ENCODE data around the gene MEF2A.

The MEF2A gene

DNA sequence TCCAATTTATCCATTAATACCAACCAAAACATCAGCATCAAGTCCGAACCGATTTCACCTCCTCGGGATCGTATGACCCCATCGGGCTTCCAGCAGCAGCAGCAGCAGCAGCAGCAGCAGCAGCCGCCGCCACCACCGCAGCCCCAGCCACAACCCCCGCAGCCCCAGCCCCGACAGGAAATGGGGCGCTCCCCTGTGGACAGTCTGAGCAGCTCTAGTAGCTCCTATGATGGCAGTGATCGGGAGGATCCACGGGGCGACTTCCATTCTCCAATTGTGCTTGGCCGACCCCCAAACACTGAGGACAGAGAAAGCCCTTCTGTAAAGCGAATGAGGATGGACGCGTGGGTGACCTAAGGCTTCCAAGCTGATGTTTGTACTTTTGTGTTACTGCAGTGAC lies 146.6 kb downstream of the MEF2A start:
- no peak overlapping the region for H3K4me3 ChIP-seq (ENCODE audit: low read depth, low read length)
- TF ChIP-seq, protein P1, sequence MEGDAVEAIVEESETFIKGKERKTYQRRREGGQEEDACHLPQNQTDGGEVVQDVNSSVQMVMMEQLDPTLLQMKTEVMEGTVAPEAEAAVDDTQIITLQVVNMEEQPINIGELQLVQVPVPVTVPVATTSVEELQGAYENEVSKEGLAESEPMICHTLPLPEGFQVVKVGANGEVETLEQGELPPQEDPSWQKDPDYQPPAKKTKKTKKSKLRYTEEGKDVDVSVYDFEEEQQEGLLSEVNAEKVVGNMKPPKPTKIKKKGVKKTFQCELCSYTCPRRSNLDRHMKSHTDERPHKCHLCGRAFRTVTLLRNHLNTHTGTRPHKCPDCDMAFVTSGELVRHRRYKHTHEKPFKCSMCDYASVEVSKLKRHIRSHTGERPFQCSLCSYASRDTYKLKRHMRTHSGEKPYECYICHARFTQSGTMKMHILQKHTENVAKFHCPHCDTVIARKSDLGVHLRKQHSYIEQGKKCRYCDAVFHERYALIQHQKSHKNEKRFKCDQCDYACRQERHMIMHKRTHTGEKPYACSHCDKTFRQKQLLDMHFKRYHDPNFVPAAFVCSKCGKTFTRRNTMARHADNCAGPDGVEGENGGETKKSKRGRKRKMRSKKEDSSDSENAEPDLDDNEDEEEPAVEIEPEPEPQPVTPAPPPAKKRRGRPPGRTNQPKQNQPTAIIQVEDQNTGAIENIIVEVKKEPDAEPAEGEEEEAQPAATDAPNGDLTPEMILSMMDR (IDR thresholded peaks at IDR 0.05; ENCODE audit: control insufficient read depth, extremely low read depth, insufficient read depth) = no peak
- no peak for DNase-seq (ENCODE audit: low read depth)

DNA sequence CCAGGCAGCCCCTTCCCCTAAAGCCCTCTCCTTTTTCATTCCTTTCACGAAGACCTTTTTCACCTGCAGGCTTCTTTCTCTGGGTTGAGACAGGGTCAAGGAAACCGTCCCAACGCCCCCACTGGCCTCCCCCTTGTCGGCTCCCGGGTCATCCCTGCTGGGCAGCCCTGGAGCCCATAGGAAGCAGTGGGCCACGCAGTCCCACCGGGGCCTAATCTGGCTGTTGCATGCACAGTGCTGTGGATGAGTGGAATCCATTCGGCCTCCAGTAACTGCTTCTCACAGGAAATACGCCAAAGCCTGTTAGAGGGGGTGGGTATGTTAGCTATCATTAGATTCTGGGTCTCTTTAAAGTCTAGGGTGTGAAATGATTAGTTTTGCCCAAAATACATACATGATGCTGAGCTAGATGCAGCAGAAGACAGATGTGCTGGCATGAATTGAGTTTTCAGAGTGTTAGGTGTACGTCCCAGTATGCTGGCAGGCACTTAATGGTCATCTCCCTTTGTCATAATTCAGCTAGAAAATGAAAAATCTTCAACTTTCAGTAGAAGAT lies 150.8 kb downstream of the MEF2A start:
- TF ChIP-seq, protein P1 (IDR thresholded peaks at IDR 0.05; ENCODE audit: control insufficient read depth, extremely low read depth, insufficient read depth) = no peak
- DNase-seq (ENCODE audit: low read depth) = no peak
- H3K4me3 ChIP-seq (ENCODE audit: low read depth, low read length) = no peak overlapping the region

DNA sequence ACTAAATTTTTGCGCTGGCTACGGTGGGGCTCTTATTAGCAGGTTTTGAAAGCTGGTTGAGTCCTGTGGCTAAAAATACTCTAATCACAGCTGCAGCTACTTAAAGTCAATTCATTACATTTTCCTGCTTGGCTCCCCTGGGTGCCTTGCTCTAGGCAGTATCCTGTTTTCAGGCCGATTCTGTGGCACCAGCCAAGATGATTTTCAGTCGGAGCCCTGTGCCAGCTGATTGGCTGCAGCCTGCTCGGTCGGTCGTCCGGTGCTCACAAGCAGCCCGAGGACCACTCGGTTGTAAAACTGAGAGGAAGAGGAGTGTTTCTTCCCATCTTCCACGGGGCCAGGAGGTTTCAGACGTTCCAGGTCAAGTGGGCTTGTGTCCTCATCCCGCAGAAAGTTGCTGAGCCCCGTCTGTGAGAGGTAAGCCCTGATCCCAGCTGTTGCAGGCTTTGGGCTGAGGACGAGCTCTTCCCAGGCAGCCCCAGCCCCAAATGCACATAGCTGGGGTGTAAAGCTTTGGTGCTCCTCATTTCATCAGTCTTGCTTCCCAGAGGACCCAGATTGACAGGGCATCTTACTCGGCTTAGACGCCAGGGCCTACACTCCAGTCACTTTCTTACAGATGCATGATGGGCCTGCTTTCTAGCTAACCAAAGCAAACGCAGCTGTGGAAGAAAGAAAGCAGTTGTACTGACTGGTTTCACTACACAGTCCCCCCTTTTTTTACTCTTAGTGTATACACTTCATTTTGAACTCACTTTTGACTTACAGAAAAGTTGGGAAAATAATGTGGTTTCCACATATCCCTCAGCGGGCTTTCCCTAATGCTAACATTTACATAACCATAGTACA lies 151.6 kb downstream of the MEF2A start:
- H3K4me3 ChIP-seq (ENCODE audit: low read depth, low read length) = no peak overlapping the region
- DNase-seq (ENCODE audit: low read depth) = no peak
- TF ChIP-seq, protein P1 (IDR thresholded peaks at IDR 0.05; ENCODE audit: control insufficient read depth, extremely low read depth, insufficient read depth) = no peak

DNA sequence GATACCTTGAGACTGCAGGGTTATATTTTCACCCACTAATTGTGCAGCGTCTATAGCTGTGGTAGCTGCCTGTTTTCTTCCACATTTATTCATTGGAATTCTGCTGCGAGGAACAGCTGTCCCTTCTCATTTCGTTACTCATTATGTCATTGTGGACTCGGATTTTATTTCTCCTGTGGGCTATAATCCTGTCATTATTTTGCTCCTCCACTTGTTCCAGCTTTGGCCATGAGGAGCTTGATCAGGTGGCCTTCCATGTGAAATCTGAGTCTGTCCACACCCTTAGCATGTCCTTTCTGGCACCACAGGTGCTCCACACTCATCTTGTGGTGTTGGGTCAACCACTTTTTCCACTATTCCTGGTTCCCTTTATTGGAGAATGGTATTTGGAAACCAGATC lies 152.6 kb downstream of the MEF2A start:
- H3K4me3 ChIP-seq (ENCODE audit: low read depth, low read length) = no peak overlapping the region
- TF ChIP-seq, protein P1 (IDR thresholded peaks at IDR 0.05; ENCODE audit: control insufficient read depth, extremely low read depth, insufficient read depth) = no peak
- no peak for DNase-seq (ENCODE audit: low read depth)

GRCh38 chr15:99719096-99719541 lies 153.3 kb downstream of the MEF2A start:
- TF ChIP-seq, protein P1 (IDR thresholded peaks at IDR 0.05; ENCODE audit: control insufficient read depth, extremely low read depth, insufficient read depth) = no peak
- no peak overlapping the region for H3K4me3 ChIP-seq (ENCODE audit: low read depth, low read length)
- no peak for DNase-seq (ENCODE audit: low read depth)

DNA sequence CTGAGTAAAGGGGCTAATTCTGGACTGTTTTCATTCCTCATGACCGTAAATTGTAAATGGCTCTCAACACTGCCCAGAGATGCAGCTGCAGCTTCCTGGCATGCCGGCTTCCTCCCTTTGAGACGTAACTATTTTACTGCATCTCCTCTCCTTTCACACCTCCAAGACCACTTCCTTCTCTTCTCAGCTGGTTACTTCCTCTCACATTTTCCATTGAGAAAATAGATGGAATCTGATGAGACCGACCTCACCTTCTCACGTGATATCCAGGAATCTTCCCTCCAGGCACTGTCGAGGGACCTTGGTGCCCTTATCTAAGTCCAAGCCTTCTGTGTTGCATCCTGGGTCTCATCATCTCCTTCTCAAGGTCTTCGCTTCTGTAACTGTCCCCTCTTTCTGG lies 154.7 kb downstream of the MEF2A start:
- TF ChIP-seq, protein P1 (IDR thresholded peaks at IDR 0.05; ENCODE audit: control insufficient read depth, extremely low read depth, insufficient read depth) = no peak
- DNase-seq (ENCODE audit: low read depth) = no peak
- H3K4me3 ChIP-seq (ENCODE audit: low read depth, low read length) = no peak overlapping the region

Measured in LNCaP clone FGC (cell line).